H1 (cell line): ENCODE data around the gene KCP. TPM values are rescaled to one million over a fixed set of nuclear protein-coding genes. Genes with fewer than 3 reads are reported as not detected.

ENCODE experiments used
- CTCF ChIA-PET: fragments of 300-600 bp; sonication (Branson Sonifier 250); formaldehyde crosslinking; loops from one replicate; lab custom pipeline; 2021; ENCODE audit not compliant: partially characterized antibody; lab: Charles Lee
- POLR2A ChIA-PET: fragments of 300-600 bp; sonication (Branson Sonifier 250); formaldehyde crosslinking; loops from one replicate; lab custom pipeline; 2021; ENCODE audit warnings: inconsistent platforms; ENCODE audit not compliant: partially characterized antibody; lab: Charles Lee
- DNase-seq, 2 experiments: peaks; one replicate each; pipeline versions ENCODE4 v3.0.0 to v3.0.0-alpha.2; 2010 to 2022; ENCODE audit warnings: low spot score in 2 of 2, low read depth in 1 of 2, mixed read lengths in 1 of 2
- FAIRE-seq: peaks from 2 replicates; lab custom pipeline; 2011; peaks lifted over from hg19 to GRCh38; lab: Jason Lieb, UNC
- H2AFZ ChIP-seq: 2 replicates; pipeline ENCODE4 v1.8.1; 2012; ENCODE audit warnings: low read length, inconsistent platforms
- H2AK5ac ChIP-seq: 2 replicates; pipeline ENCODE4 v1.6.1; 2013; ENCODE audit warnings: low read depth, low read length
- H2BK120ac ChIP-seq: replicated peaks from 2 replicates; pipeline ENCODE3; 2013; ENCODE audit warnings: low read depth, low read length, inconsistent platforms
- H2BK12ac ChIP-seq: 2 replicates; pipeline ENCODE4 v1.6.1; 2013; ENCODE audit warnings: low read depth, low read length
- H2BK15ac ChIP-seq: 2 replicates; pipeline ENCODE4 v1.6.1; 2013; ENCODE audit warnings: low read length
- H2BK20ac ChIP-seq: 2 replicates; pipeline ENCODE4 v1.6.1; 2013; ENCODE audit warnings: low read length
- H2BK5ac ChIP-seq: 2 replicates; pipeline ENCODE4 v1.6.1; 2013; ENCODE audit warnings: low read depth, low read length
- H3K14ac ChIP-seq: 2 replicates; pipeline ENCODE4 v1.6.1; 2013; ENCODE audit warnings: inconsistent platforms; ENCODE audit not compliant: insufficient read length
- H3K18ac ChIP-seq: 2 replicates; pipeline ENCODE4 v1.6.1; 2013; ENCODE audit warnings: low read length; ENCODE audit errors: extremely low read depth
- H3K23ac ChIP-seq: 2 replicates; pipeline ENCODE4 v1.6.1; 2013; ENCODE audit warnings: inconsistent platforms; ENCODE audit not compliant: insufficient read length
- H3K23me2 ChIP-seq: 2 replicates; pipeline ENCODE4 v1.6.1; 2013; ENCODE audit warnings: low read depth, low read length
- H3K27ac ChIP-seq: 2 replicates; pipeline ENCODE4 v1.6.1; 2011; ENCODE audit warnings: low read depth, low read length, inconsistent platforms
- H3K27me3 ChIP-seq, 4 experiments: replicated peaks in 1 of 4; 1 replicate in 1 of 4; 2 replicates in 3 of 4; pipeline versions ENCODE4 v1.6.1 to v1.8.1; 2011 to 2013; ENCODE audit warnings: low read length in 3 of 4, mild to moderate bottlenecking in 3 of 4, inconsistent platforms in 2 of 4, mixed read lengths in 2 of 4, moderate library complexity in 1 of 4; ENCODE audit not compliant: control insufficient read depth in 3 of 4, insufficient read depth in 3 of 4; ENCODE audit errors: extremely low read depth in 1 of 4
- H3K36me3 ChIP-seq, 4 experiments: 2 replicates each; pipeline versions ENCODE4 v1.6.1 to v1.8.1; 2011 to 2013; ENCODE audit warnings: mild to moderate bottlenecking in 4 of 4, low read length in 3 of 4, moderate library complexity in 2 of 4, control low read depth in 1 of 4, inconsistent platforms in 1 of 4; ENCODE audit not compliant: insufficient read depth in 4 of 4, control insufficient read depth in 2 of 4
- H3K4ac ChIP-seq: replicated peaks from 2 replicates; pipeline ENCODE3; 2013; ENCODE audit warnings: low read length, low read depth, mixed read lengths, inconsistent platforms; ENCODE audit not compliant: insufficient read length
- H3K4me1 ChIP-seq, 4 experiments: replicated peaks in 1 of 4; 1 replicate in 1 of 4; 2 replicates in 3 of 4; pipeline versions ENCODE4 v1.6.1 to v1.8.1; 2011 to 2013; ENCODE audit warnings: low read length in 3 of 4, inconsistent platforms in 2 of 4, mixed read lengths in 1 of 4; ENCODE audit not compliant: insufficient read depth in 4 of 4, control insufficient read depth in 3 of 4
- H3K4me2 ChIP-seq, 2 experiments: 2 replicates each; pipeline versions ENCODE4 v1.6.1 to v1.8.1; 2011 to 2013; ENCODE audit warnings: low read depth in 2 of 2, low read length in 2 of 2, control low read depth in 1 of 2, inconsistent platforms in 1 of 2, mild to moderate bottlenecking in 1 of 2; ENCODE audit not compliant: insufficient read depth in 1 of 2
- H3K4me3 ChIP-seq, 4 experiments: fragments of 200-600, 300-600 bp in 1 of 4; sonication (generic), shearing (Covaris generic), sonication (Bioruptor Twin) in 1 of 4; 2 replicates each; pipeline versions ENCODE4 v1.5.1 to v1.8.1; 2011 to 2016; ENCODE audit warnings: low read length in 4 of 4, low read depth in 3 of 4, control low read depth in 2 of 4, inconsistent platforms in 2 of 4, mild to moderate bottlenecking in 2 of 4, mixed read lengths in 1 of 4, moderate library complexity in 1 of 4; ENCODE audit not compliant: insufficient read depth in 2 of 4; ENCODE audit errors: extremely low read depth in 1 of 4
- H3K56ac ChIP-seq: replicated peaks from 2 replicates; pipeline ENCODE3; 2013; ENCODE audit warnings: low read depth, mild to moderate bottlenecking, mixed read lengths, low read length, inconsistent platforms; ENCODE audit not compliant: insufficient read length
- H3K79me1 ChIP-seq: 2 replicates; pipeline ENCODE4 v1.6.1; 2013; ENCODE audit warnings: low read depth, low read length, control low read depth
- H3K79me2 ChIP-seq, 2 experiments: 2 replicates each; pipeline versions ENCODE4 v1.6.1 to v1.8.1; 2012 to 2013; ENCODE audit warnings: low read length in 2 of 2, mild to moderate bottlenecking in 2 of 2, inconsistent platforms in 1 of 2; ENCODE audit not compliant: insufficient read depth in 2 of 2, control insufficient read depth in 1 of 2
- H3K9ac ChIP-seq, 4 experiments: replicated peaks in 1 of 4; 1 replicate in 1 of 4; 2 replicates in 3 of 4; pipeline versions ENCODE4 v1.6.1 to v1.8.1; 2011 to 2013; ENCODE audit warnings: low read depth in 3 of 4, low read length in 3 of 4, control low read depth in 2 of 4, mild to moderate bottlenecking in 2 of 4, moderate library complexity in 2 of 4, inconsistent platforms in 1 of 4; ENCODE audit errors: extremely low read depth in 1 of 4
- H3K9me3 ChIP-seq, 2 experiments: 2 replicates each; pipeline versions ENCODE4 v1.6.1 to v1.8.1; 2012 to 2013; ENCODE audit warnings: mild to moderate bottlenecking in 2 of 2, moderate library complexity in 2 of 2, control low read depth in 1 of 2, inconsistent platforms in 1 of 2, low read depth in 1 of 2, low read length in 1 of 2, mixed read lengths in 1 of 2; ENCODE audit not compliant: insufficient read depth in 2 of 2
- H4K20me1 ChIP-seq, 2 experiments: replicated peaks in 1 of 2; 2 replicates each; pipeline versions ENCODE3 to v1.8.1; 2011 to 2013; ENCODE audit warnings: inconsistent platforms in 2 of 2, low read length in 2 of 2, mild to moderate bottlenecking in 1 of 2; ENCODE audit not compliant: insufficient read depth in 2 of 2, control insufficient read depth in 1 of 2
- H4K5ac ChIP-seq: 2 replicates; pipeline ENCODE4 v1.6.1; 2013; ENCODE audit warnings: low read length, low read depth, mixed read lengths, inconsistent platforms; ENCODE audit not compliant: insufficient read length
- H4K8ac ChIP-seq: 2 replicates; pipeline ENCODE4 v1.8.0; 2013; ENCODE audit warnings: mild to moderate bottlenecking, moderate library complexity, low read length, inconsistent platforms; ENCODE audit not compliant: insufficient read depth; ENCODE audit errors: extremely low read depth
- H4K91ac ChIP-seq: replicated peaks from 2 replicates; pipeline ENCODE3; 2013; ENCODE audit warnings: low read length, mixed read lengths, inconsistent platforms; ENCODE audit not compliant: insufficient read length
- EGR1 ChIP-seq: IDR thresholded peaks from 2 replicates; pipeline ENCODE4 v1.6.1; 2011; ENCODE audit warnings: low read depth, low read length, borderline replicate concordance
- POLR2A ChIP-seq, 2 experiments: IDR thresholded peaks; 1 replicate in 1 of 2; 2 replicates in 1 of 2; pipeline ENCODE4 v1.6.1; 2011; ENCODE audit warnings: low read depth in 2 of 2, low read length in 2 of 2, mild to moderate bottlenecking in 2 of 2; ENCODE audit errors: control extremely low read depth in 1 of 2
- POLR2AphosphoS5 ChIP-seq: IDR thresholded peaks from 2 replicates; pipeline ENCODE4 v1.6.1; 2011; ENCODE audit warnings: low read depth, low read length
- WGBS, 2 experiments: shearing (Covaris generic) in 1 of 2; methylation state at CpG; one replicate each; pipeline versions ENCODE4 v1.1.6 to v1.1.7; 2013 to 2015; ENCODE audit warnings: low lambda C conversion rate in 2 of 2, mixed read lengths in 2 of 2, inconsistent platforms in 1 of 2, low coverage in 1 of 2, missing lambda C conversion rate in 1 of 2; ENCODE audit not compliant: insufficient replicate concordance in 2 of 2, insufficient coverage in 1 of 2, insufficient read length in 1 of 2; ENCODE audit errors: extremely low coverage in 1 of 2, missing lambda C conversion rate in 1 of 2; 5-methylcytosine and 5-hydroxymethylcytosine counted together
- polyA plus RNA-seq, 7 experiments: library from polyadenylated mRNA; depleted of rRNA in 3 of 7; stranded (reverse) in 5 of 7; unstranded in 2 of 7; fragments of >200 nt in 5 of 7; fragments of 200-250 nt in 2 of 7; gene quantifications; 1 replicate in 5 of 7; 2 replicates in 1 of 7; 4 replicates in 1 of 7; pipeline versions ENCODE4 v1.2.1 to v1.2.3, GENCODE V29; 2011 to 2013; ENCODE audit warnings: missing spikeins in 2 of 7, mixed read lengths in 2 of 7
- total RNA-seq: library from RNA; stranded (reverse); fragmentation: NEBNext Ultra II Directional; extraction: Animal tissue kit (Norgen Biotek cat#: 25700); gene quantifications from 2 replicates; pipeline ENCODE4 v1.2.1, GENCODE V29; 2021

Gene KCP
- total and polyA plus RNA-seq, 2 of the 8 experiments (the other 6 are each of a cell fraction or from before 2014, with no cell fraction given) = 1.3 to 2.0 TPM

- Histone ChIP-seq H3K79me1 (no peaks in the 10 kb centered on the region), H4K5ac (no peak overlapping the region), H4K20me1 (no peaks in the 10 kb centered on the region), H4K8ac (no peak overlapping the region), H3K4ac (no peak overlapping the region), H3K9me3 (no peaks in the 10 kb centered on the region), H2AFZ (no peak overlapping the region), H2BK12ac (no peak overlapping the region), H3K23ac (no peak overlapping the region), H2BK120ac (no peak overlapping the region), H3K23me2 (no peaks in the 10 kb centered on the region; the same call in 1 of the 2 replicates), H2BK5ac (no peak overlapping the region), H2AK5ac (no peak overlapping the region), H2BK15ac (no peak overlapping the region), H3K27me3 (no peaks in the 10 kb centered on the region; a peak in 1 of 7 replicates), H2BK20ac (no peak overlapping the region)
- DNase-seq = no peak
- FAIRE-seq = no peak
- CTCF ChIA-PET = interaction anchor here (0.7 to 7.0 kb wide), 19 partner anchors 8 to 270 kb away, joined by 3 to 44 read pairs (median 5); partner anchors contain the start of genes IRF5, KCP and TNPO3
- TF ChIP-seq EGR1 = no peak
- TF ChIP-seq POLR2A (IDR thresholded peaks at IDR 0.05; ENCODE audit: control extremely low read depth in 1 of 2, low read depth in 2 of 2, low read length in 2 of 2) = peak in 1 of 2 experiments; percentile 10; a peak in 1 of 3 replicates
- 0 out of 2 replicates have a peak, but pooled peaks have one; percentile 15 for TF ChIP-seq POLR2AphosphoS5
- TF ChIP-seq, all 59 proteins: peak for 2
- H3K14ac ChIP-seq = no peak overlapping the region
- H4K91ac ChIP-seq = no peak overlapping the region
- H3K9ac ChIP-seq = no peak overlapping the region
- no peak overlapping the region for H3K4me2 ChIP-seq
- H3K27ac ChIP-seq = no peak overlapping the region
- POLR2A ChIA-PET = interaction anchor here (0.6 to 2.1 kb wide), 9 partner anchors 9 to 119 kb away, joined by 3 to 7 read pairs (median 3); partner anchors contain the start of gene IRF5
- no peaks in the 10 kb centered on the region for H3K79me2 ChIP-seq
- no peak overlapping the region for H3K4me3 ChIP-seq
- H3K36me3 ChIP-seq = peaks cover 0 to 10% (median 1%) of the 10 kb centered on the region in 4 experiments; a peak in 3 of 8 replicates
- H3K56ac ChIP-seq = no peak overlapping the region
- no peak overlapping the region for H3K18ac ChIP-seq
- WGBS, 2 experiments = 86% methylated on average over 12 of the region's 12 CpGs; no CpG with 5 or more reads in 1 of the 2 experiments
- peaks cover 0 to 3% (median under 1%) of the 10 kb centered on the region in 4 experiments; a peak in 2 of 7 replicates for H3K4me1 ChIP-seq
Measured at GRCh38 chr7:128948312-128948973, 37.9 kb upstream of the KCP start.
